SU-DHL-6 (cell line): ENCODE measurements around the gene TMEM184A.

ENCODE experiments used
- H2AFZ ChIP-seq: fragments of 200-600 bp; sonication (generic); 2 replicates; pipeline ENCODE4 v1.6.1; 2014; ENCODE audit warnings: low read depth, mild to moderate bottlenecking, moderate library complexity, mixed read lengths, antibody characterized with exemption, low read length; ENCODE audit not compliant: severe bottlenecking
- H3F3A ChIP-seq: fragments of 200-600 bp; shearing (Covaris generic); 2 replicates; pipeline ENCODE4 v1.6.0; 2016; ENCODE audit warnings: antibody characterized with exemption, mild to moderate bottlenecking; ENCODE audit not compliant: insufficient read depth
- H3K27ac ChIP-seq: fragments of 200-600 bp; sonication (generic); 2 replicates; pipeline ENCODE4 v1.5.1; 2016; ENCODE audit warnings: low read depth, mild to moderate bottlenecking, low read length, moderate library complexity, mixed read lengths
- H3K27me3 ChIP-seq: fragments of 200-600 bp; sonication (generic), shearing (Covaris generic); 2 replicates; pipeline ENCODE4 v1.6.0; 2014; ENCODE audit warnings: mild to moderate bottlenecking, low read length
- H3K36me3 ChIP-seq: fragments of 200-600 bp; sonication (generic); 2 replicates; pipeline ENCODE4 v1.6.1; 2014; ENCODE audit warnings: mild to moderate bottlenecking, low read length, mixed read lengths
- H3K4me2 ChIP-seq: fragments of 300-600, 200-600 bp; shearing (Covaris generic), sonication (generic); 2 replicates; pipeline ENCODE4 v1.6.0; 2014; ENCODE audit warnings: low read length, low read depth, mild to moderate bottlenecking; ENCODE audit not compliant: poor library complexity, severe bottlenecking
- H3K4me3 ChIP-seq: fragments of 200-600 bp; sonication (generic); 2 replicates; pipeline ENCODE4 v1.5.1; 2014; ENCODE audit warnings: antibody characterized with exemption, low read length, mild to moderate bottlenecking, mixed read lengths; ENCODE audit not compliant: insufficient read depth, poor library complexity, severe bottlenecking
- H3K79me2 ChIP-seq: fragments of 200-600 bp; sonication (generic); 2 replicates; pipeline ENCODE4 v1.6.1; 2014; ENCODE audit warnings: mild to moderate bottlenecking, low read length, moderate library complexity; ENCODE audit not compliant: insufficient read depth
- H3K9ac ChIP-seq: fragments of 200-600 bp; sonication (generic); 2 replicates; pipeline ENCODE4 v1.7.0; 2014; ENCODE audit warnings: mild to moderate bottlenecking, low read length
- H3K9me2 ChIP-seq: fragments of 200-600 bp; sonication (generic); replicated peaks from 2 replicates; pipeline ENCODE4 v1.6.1; 2014; ENCODE audit warnings: low read length; ENCODE audit not compliant: insufficient read depth
- H3K9me3 ChIP-seq: fragments of 200-600 bp; sonication (generic); 2 replicates; pipeline ENCODE4 v1.6.1; 2014; ENCODE audit warnings: low read length, mixed read lengths; ENCODE audit not compliant: insufficient read depth
- H4K20me1 ChIP-seq: fragments of 200-600 bp; sonication (generic); 2 replicates; pipeline ENCODE4 v1.6.1; 2014; ENCODE audit warnings: low read depth, mild to moderate bottlenecking, antibody characterized with exemption, low read length, moderate library complexity, mixed read lengths
- EZH2phosphoT487 ChIP-seq: fragments of 200-600 bp; sonication (generic), shearing (Covaris generic); conservative IDR thresholded peaks from 2 replicates; pipeline ENCODE4 v1.6.1; 2018; ENCODE audit warnings: mild to moderate bottlenecking, antibody characterized with exemption, low read length, moderate library complexity, mixed read lengths
- TF ChIP-seq, protein P1 (sequence below): fragments of 200-600 bp; sonication (generic); IDR thresholded peaks from one replicate; pipeline ENCODE4 v1.5.1; 2017; ENCODE audit warnings: antibody characterized with exemption, mild to moderate bottlenecking, low read length, moderate library complexity; ENCODE audit not compliant: insufficient read depth, poor library complexity, severe bottlenecking

Gene TMEM184A

GRCh38 chr7:1546274-1546908, 9.6 kb downstream of the TMEM184A start:
- no peaks in the 10 kb centered on the region for H3F3A ChIP-seq
- H2AFZ ChIP-seq = no peak overlapping the region
- H3K4me3 ChIP-seq = no peak overlapping the region
- TF ChIP-seq, protein P1, sequence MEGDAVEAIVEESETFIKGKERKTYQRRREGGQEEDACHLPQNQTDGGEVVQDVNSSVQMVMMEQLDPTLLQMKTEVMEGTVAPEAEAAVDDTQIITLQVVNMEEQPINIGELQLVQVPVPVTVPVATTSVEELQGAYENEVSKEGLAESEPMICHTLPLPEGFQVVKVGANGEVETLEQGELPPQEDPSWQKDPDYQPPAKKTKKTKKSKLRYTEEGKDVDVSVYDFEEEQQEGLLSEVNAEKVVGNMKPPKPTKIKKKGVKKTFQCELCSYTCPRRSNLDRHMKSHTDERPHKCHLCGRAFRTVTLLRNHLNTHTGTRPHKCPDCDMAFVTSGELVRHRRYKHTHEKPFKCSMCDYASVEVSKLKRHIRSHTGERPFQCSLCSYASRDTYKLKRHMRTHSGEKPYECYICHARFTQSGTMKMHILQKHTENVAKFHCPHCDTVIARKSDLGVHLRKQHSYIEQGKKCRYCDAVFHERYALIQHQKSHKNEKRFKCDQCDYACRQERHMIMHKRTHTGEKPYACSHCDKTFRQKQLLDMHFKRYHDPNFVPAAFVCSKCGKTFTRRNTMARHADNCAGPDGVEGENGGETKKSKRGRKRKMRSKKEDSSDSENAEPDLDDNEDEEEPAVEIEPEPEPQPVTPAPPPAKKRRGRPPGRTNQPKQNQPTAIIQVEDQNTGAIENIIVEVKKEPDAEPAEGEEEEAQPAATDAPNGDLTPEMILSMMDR = no peak
- no peak for TF ChIP-seq EZH2phosphoT487
- H3K9me2 ChIP-seq = no peaks in the 10 kb centered on the region
- no peaks in the 10 kb centered on the region for H3K79me2 ChIP-seq
- H3K9me3 ChIP-seq = no peaks in the 10 kb centered on the region
- no peaks in the 10 kb centered on the region for H3K27me3 ChIP-seq
- H3K36me3 ChIP-seq = no peaks in the 10 kb centered on the region
- no peak overlapping the region for H3K9ac ChIP-seq
- H3K27ac ChIP-seq = no peak overlapping the region
- H3K4me2 ChIP-seq = no peak overlapping the region
- 0 out of 2 replicates have a peak, but pooled peaks cover 4% of the 10 kb centered on the region for H4K20me1 ChIP-seq

GRCh38 chr7:1545417-1546246, 10.4 kb downstream of the TMEM184A start:
- no peaks in the 10 kb centered on the region for H3F3A ChIP-seq
- no peak overlapping the region for H3K4me2 ChIP-seq
- 0 out of 2 replicates have a peak, but pooled peaks cover 4% of the 10 kb centered on the region for H4K20me1 ChIP-seq
- TF ChIP-seq, protein P1 = no peak
- no peak for TF ChIP-seq EZH2phosphoT487
- H3K27me3 ChIP-seq = no peaks in the 10 kb centered on the region
- no peak overlapping the region for H2AFZ ChIP-seq
- no peaks in the 10 kb centered on the region for H3K36me3 ChIP-seq
- no peaks in the 10 kb centered on the region for H3K79me2 ChIP-seq
- no peaks in the 10 kb centered on the region for H3K9me3 ChIP-seq
- H3K9me2 ChIP-seq = no peaks in the 10 kb centered on the region
- no peak overlapping the region for H3K4me3 ChIP-seq
- no peak overlapping the region for H3K9ac ChIP-seq
- no peak overlapping the region for H3K27ac ChIP-seq

- Histone ChIP-seq H3K9ac (no peak overlapping the region), H3K27me3 (no peaks in the 10 kb centered on the region), H3F3A (no peaks in the 10 kb centered on the region), H3K9me2 (no peaks in the 10 kb centered on the region), H3K9me3 (no peaks in the 10 kb centered on the region), H4K20me1 (0 out of 2 replicates have a peak, but pooled peaks cover 4% of the 10 kb centered on the region), H3K4me2 (no peak overlapping the region), H3K79me2 (no peaks in the 10 kb centered on the region), H3K4me3 (no peak overlapping the region), H2AFZ (no peak overlapping the region), H3K36me3 (no peaks in the 10 kb centered on the region), H3K27ac (no peak overlapping the region)
- TF ChIP-seq, protein P1 = no peak
- no peak for TF ChIP-seq EZH2phosphoT487
Measured at GRCh38 chr7:1544896-1545416, 11.0 kb downstream of the TMEM184A start.
